Activated T-cell treated with anti-CD3 and anti-CD28 coated beads, Interleukin-2, amount 50 U/mL, for 1 hour (primary cell): ENCODE results near the gene ANOS1.

Source experiments
- DNase-seq: peaks from one replicate; pipeline ENCODE4 v3.0.0-alpha.2; 2020

ANOS1 gene

GRCh38 chrX:8717354-8717753 lies 14.6 kb downstream of the ANOS1 start:
- DNase-seq: no peak

GRCh38 chrX:8714164-8714563 lies 17.8 kb downstream of the ANOS1 start:
- no peak for DNase-seq

- no peak for DNase-seq
Measured at GRCh38 chrX:8711401-8711800, 20.5 kb downstream of the ANOS1 start.

- DNase-seq: no peak
Measured at GRCh38 chrX:8704184-8704583, 27.8 kb downstream of the ANOS1 start.

- DNase-seq: no peak
Measured at GRCh38 chrX:8692871-8693270, 39.1 kb downstream of the ANOS1 start.

- no peak for DNase-seq
Measured at GRCh38 chrX:8689473-8689872, 42.5 kb downstream of the ANOS1 start.

- DNase-seq: no peak
Measured at GRCh38 chrX:8688776-8689175, 43.2 kb downstream of the ANOS1 start.

GRCh38 chrX:8684201-8684965 lies 47.6 kb downstream of the ANOS1 start:
- no peak for DNase-seq

- DNase-seq: no peak
Measured at GRCh38 chrX:8683687-8684086, 48.2 kb downstream of the ANOS1 start.

- no peak for DNase-seq
Measured at GRCh38 chrX:8679550-8679949, 52.4 kb downstream of the ANOS1 start.

GRCh38 chrX:8675006-8675630 lies 56.8 kb downstream of the ANOS1 start:
- DNase-seq: no peak

- DNase-seq: no peak
Measured at GRCh38 chrX:8673201-8673600, 58.7 kb downstream of the ANOS1 start.

GRCh38 chrX:8672176-8672575 lies 59.8 kb downstream of the ANOS1 start:
- DNase-seq: no peak

GRCh38 chrX:8668813-8669212 lies 63.1 kb downstream of the ANOS1 start:
- no peak for DNase-seq

GRCh38 chrX:8663325-8663724 lies 68.6 kb downstream of the ANOS1 start:
- DNase-seq: no peak

GRCh38 chrX:8657883-8658282 lies 74.1 kb downstream of the ANOS1 start:
- no peak for DNase-seq

GRCh38 chrX:8653956-8654355 lies 78.0 kb downstream of the ANOS1 start:
- DNase-seq: no peak

GRCh38 chrX:8649969-8650368 lies 82.0 kb downstream of the ANOS1 start:
- no peak for DNase-seq

- no peak for DNase-seq
Measured at GRCh38 chrX:8647176-8647575, 84.8 kb downstream of the ANOS1 start.

GRCh38 chrX:8639949-8640475 lies 91.9 kb downstream of the ANOS1 start:
- DNase-seq: no peak

GRCh38 chrX:8636497-8636896 lies 95.4 kb downstream of the ANOS1 start:
- DNase-seq: no peak

GRCh38 chrX:8635812-8636211 lies 96.1 kb downstream of the ANOS1 start:
- no peak for DNase-seq

GRCh38 chrX:8632924-8633323 lies 99.0 kb downstream of the ANOS1 start:
- no peak for DNase-seq

GRCh38 chrX:8629871-8630270 lies 102.1 kb downstream of the ANOS1 start:
- no peak for DNase-seq

- DNase-seq: no peak
Measured at GRCh38 chrX:8627796-8628195, 104.1 kb downstream of the ANOS1 start.
